GM12891 (cell line): Measurements from ENCODE around the gene PPP2R5E.

Source experiments
- PAX5 ChIP-seq: IDR thresholded peaks from 2 replicates; pipeline ENCODE4 v1.6.1; 2011; ENCODE audit warnings: low read length, moderate library complexity, mild to moderate bottlenecking; ENCODE audit not compliant: insufficient read depth, severe bottlenecking
- POLR2A ChIP-seq: IDR thresholded peaks from 2 replicates; pipeline ENCODE4 v1.6.1; 2011; ENCODE audit warnings: low read depth, low read length, control low read depth
- POLR2AphosphoS5 ChIP-seq: IDR thresholded peaks from 2 replicates; pipeline ENCODE4 v1.6.1; 2011; ENCODE audit warnings: low read depth, low read length, control low read depth
- POU2F2 ChIP-seq: IDR thresholded peaks from 2 replicates; pipeline ENCODE4 v1.6.1; 2011; ENCODE audit warnings: low read depth, mild to moderate bottlenecking, control low read depth, low read length, moderate library complexity
- SPI1 ChIP-seq: IDR thresholded peaks from 2 replicates; pipeline ENCODE4 v1.6.1; 2011; ENCODE audit warnings: low read depth, low read length, control low read depth
- TAF1 ChIP-seq: IDR thresholded peaks from 2 replicates; pipeline ENCODE4 v1.6.1; 2011; ENCODE audit warnings: low read depth, low read length, control low read depth

- TF ChIP-seq POU2F2: no peak
- TF ChIP-seq POLR2A: no peak
- TF ChIP-seq SPI1: no peak
- TF ChIP-seq POLR2AphosphoS5: no peak
- TF ChIP-seq TAF1: no peak
- TF ChIP-seq PAX5: no peak
Measured at GRCh38 chr14:63454863-63455622, 88.1 kb downstream of the PPP2R5E start.
